IMR-90 (cell line): ENCODE measurements around the gene SIRPB1. TPM values are rescaled to one million over a fixed set of nuclear protein-coding genes. Genes with fewer than 3 reads are reported as not detected.
A peak's percentile ranks its signal among the peaks of the same experiment; 100 is the strongest.

ENCODE experiments used
- ATAC-seq: fragments of 200-7000 bp; cut with Tn5 transposase; 2 replicates; pipeline ENCODE4 v1.9.1; 2020; ENCODE audit warnings: low read depth, mild to moderate bottlenecking, moderate library complexity
- BruUV-seq: library from RNA; stranded (reverse); fragments of 400-500 nt; replicated peaks from 2 replicates; lab custom pipeline; 2021; lab: Mats Ljungman, UMichigan
- CTCF ChIA-PET: fragments of 300-600 bp; formaldehyde crosslinking; extraction: SDS; loops from one replicate; lab custom pipeline; 2021; ENCODE audit warnings: antibody characterized with exemption; lab: Yijun Ruan, JAX
- POLR2A ChIA-PET: fragments of 300-600 bp; sonication (Branson Sonifier 250); formaldehyde crosslinking; loops from one replicate; lab custom pipeline; 2022; ENCODE audit warnings: antibody characterized with exemption; ENCODE audit not compliant: unreplicated experiment; lab: Charles Lee
- DNase-seq: peaks from one replicate; pipeline ENCODE4 v3.0.0; 2013
- H2AFZ ChIP-seq: replicated peaks from 2 replicates; pipeline ENCODE3; 2013; ENCODE audit warnings: low read length, mild to moderate bottlenecking; ENCODE audit not compliant: poor library complexity
- H2AK5ac ChIP-seq: 2 replicates; pipeline ENCODE4 v1.6.1; 2013; ENCODE audit warnings: low read depth, low read length, inconsistent platforms
- H2AK9ac ChIP-seq: replicated peaks from 2 replicates; pipeline ENCODE3; 2013; ENCODE audit warnings: mild to moderate bottlenecking, low read depth, low read length, moderate library complexity; ENCODE audit not compliant: poor library complexity
- H2BK120ac ChIP-seq: 2 replicates; pipeline ENCODE4 v1.6.1; 2013; ENCODE audit warnings: low read depth, low read length, inconsistent platforms
- H2BK15ac ChIP-seq: 3 replicates; pipeline ENCODE4 v1.6.1; 2013; ENCODE audit warnings: low read depth, low read length, inconsistent platforms
- H2BK20ac ChIP-seq: 2 replicates; pipeline ENCODE4 v1.6.1; 2013; ENCODE audit warnings: low read depth, mild to moderate bottlenecking, inconsistent platforms, low read length, moderate library complexity
- H2BK5ac ChIP-seq: 2 replicates; pipeline ENCODE4 v1.6.1; 2013; ENCODE audit warnings: mild to moderate bottlenecking, low read depth, low read length, inconsistent platforms; ENCODE audit not compliant: poor library complexity, severe bottlenecking
- H3K14ac ChIP-seq: replicated peaks from 2 replicates; pipeline ENCODE4 v1.6.1; 2013; ENCODE audit warnings: low read depth, low read length, inconsistent platforms
- H3K18ac ChIP-seq: 2 replicates; pipeline ENCODE4 v1.6.1; 2013; ENCODE audit warnings: low read depth, low read length, control low read depth
- H3K23ac ChIP-seq: 2 replicates; pipeline ENCODE4 v1.6.1; 2013; ENCODE audit warnings: low read depth, low read length, inconsistent platforms
- H3K27ac ChIP-seq: 2 replicates; pipeline ENCODE4 v1.5.1; 2013; ENCODE audit warnings: mild to moderate bottlenecking, control low read depth, low read length; ENCODE audit not compliant: insufficient read depth
- H3K27me3 ChIP-seq: 2 replicates; pipeline ENCODE4 v1.6.1; 2013; ENCODE audit warnings: low read length; ENCODE audit not compliant: control insufficient read depth, insufficient read depth
- H3K36me3 ChIP-seq: 2 replicates; pipeline ENCODE4 v1.6.1; 2013; ENCODE audit warnings: low read length, mixed read lengths; ENCODE audit not compliant: control insufficient read depth, insufficient read depth
- H3K4ac ChIP-seq: 2 replicates; pipeline ENCODE4 v1.6.1; 2013; ENCODE audit warnings: low read depth, low read length, inconsistent platforms
- H3K4me1 ChIP-seq: 2 replicates; pipeline ENCODE4 v1.6.1; 2013; ENCODE audit warnings: low read length, mixed read lengths; ENCODE audit not compliant: control insufficient read depth, insufficient read depth
- H3K4me2 ChIP-seq: 2 replicates; pipeline ENCODE4 v1.6.1; 2013; ENCODE audit warnings: low read depth, mild to moderate bottlenecking, control low read depth, low read length, moderate library complexity
- H3K4me3 ChIP-seq: 2 replicates; pipeline ENCODE4 v1.5.1; 2013; ENCODE audit warnings: low read depth, mild to moderate bottlenecking, control low read depth, low read length, moderate library complexity; ENCODE audit not compliant: insufficient read depth
- H3K56ac ChIP-seq: 2 replicates; pipeline ENCODE4 v1.6.1; 2013; ENCODE audit warnings: low read length, inconsistent platforms; ENCODE audit not compliant: insufficient read depth; ENCODE audit errors: extremely low read depth
- H3K79me1 ChIP-seq, 2 experiments: 2 replicates each; pipeline ENCODE4 v1.6.1; 2013; ENCODE audit warnings: low read length in 2 of 2, inconsistent platforms in 1 of 2, low read depth in 1 of 2
- H3K9ac ChIP-seq: 2 replicates; pipeline ENCODE4 v1.6.1; 2013; ENCODE audit warnings: low read depth, low read length, control low read depth
- H3K9me1 ChIP-seq: 2 replicates; pipeline ENCODE4 v1.6.1; 2013; ENCODE audit warnings: low read length, inconsistent platforms; ENCODE audit not compliant: insufficient read depth
- H3K9me3 ChIP-seq: 2 replicates; pipeline ENCODE4 v1.6.1; 2013; ENCODE audit warnings: low read length; ENCODE audit not compliant: control insufficient read depth, insufficient read depth
- H4K20me1 ChIP-seq: 2 replicates; pipeline ENCODE4 v1.6.1; 2013; ENCODE audit warnings: low read length, inconsistent platforms; ENCODE audit not compliant: insufficient read depth
- H4K5ac ChIP-seq: 2 replicates; pipeline ENCODE4 v1.6.1; 2013; ENCODE audit warnings: mild to moderate bottlenecking, low read depth, low read length, control low read depth
- H4K8ac ChIP-seq, 2 experiments: 2 replicates each; pipeline ENCODE4 v1.6.1; 2013; ENCODE audit warnings: low read depth in 2 of 2, low read length in 2 of 2, control low read depth in 1 of 2, inconsistent platforms in 1 of 2
- H4K91ac ChIP-seq: 2 replicates; pipeline ENCODE4 v1.6.1; 2013; ENCODE audit warnings: low read depth, low read length, inconsistent platforms; ENCODE audit not compliant: insufficient read depth
- BHLHE40 ChIP-seq: fragments of 150-350 bp; IDR thresholded peaks from 2 replicates; pipeline ENCODE4 v1.6.1; 2016; ENCODE audit warnings: mild to moderate bottlenecking, low read depth, low read length
- CEBPB ChIP-seq: IDR thresholded peaks from 2 replicates; pipeline ENCODE4 v1.6.1; 2012; ENCODE audit warnings: low read depth, low read length, improper control_type of control experiment
- CHD1 ChIP-seq: IDR thresholded peaks from 2 replicates; pipeline ENCODE4 v1.6.1; 2012; ENCODE audit warnings: low read depth, low read length, improper control_type of control experiment
- FOS ChIP-seq: fragments of 150-350 bp; IDR thresholded peaks from 2 replicates; pipeline ENCODE4 v1.6.1; 2016; ENCODE audit warnings: low read depth, low read length
- MAFK ChIP-seq: IDR thresholded peaks from 2 replicates; pipeline ENCODE4 v1.6.1; 2012; ENCODE audit warnings: low read depth, low read length, improper control_type of control experiment
- MAZ ChIP-seq: IDR thresholded peaks from 2 replicates; pipeline ENCODE4 v1.6.1; 2012; ENCODE audit warnings: low read depth, mild to moderate bottlenecking, low read length, improper control_type of control experiment, moderate library complexity, borderline replicate concordance
- MXI1 ChIP-seq: IDR thresholded peaks from 2 replicates; pipeline ENCODE4 v1.6.1; 2012; ENCODE audit warnings: low read depth, mild to moderate bottlenecking, low read length, moderate library complexity, borderline replicate concordance
- NFE2L2 ChIP-seq: fragments of 150-350 bp; IDR thresholded peaks from 2 replicates; pipeline ENCODE4 v1.6.1; 2016; ENCODE audit warnings: low read depth, mild to moderate bottlenecking, low read length
- POLR2A ChIP-seq: IDR thresholded peaks from 2 replicates; pipeline ENCODE4 v1.6.1; 2012; ENCODE audit warnings: mild to moderate bottlenecking, low read depth, low read length
- RAD21 ChIP-seq: IDR thresholded peaks from 2 replicates; pipeline ENCODE4 v1.6.1; 2012; ENCODE audit warnings: low read length, improper control_type of control experiment
- RCOR1 ChIP-seq: IDR thresholded peaks from 2 replicates; pipeline ENCODE4 v1.6.1; 2012; ENCODE audit warnings: mild to moderate bottlenecking, low read length, improper control_type of control experiment; ENCODE audit not compliant: insufficient replicate concordance
- RFX5 ChIP-seq: IDR thresholded peaks from 2 replicates; pipeline ENCODE4 v1.8.0; 2012; ENCODE audit warnings: low read depth, mild to moderate bottlenecking, low read length, moderate library complexity
- SMC3 ChIP-seq: fragments of 150-350 bp; IDR thresholded peaks from 2 replicates; pipeline ENCODE4 v1.6.1; 2016; ENCODE audit warnings: low read depth, mild to moderate bottlenecking, antibody characterized with exemption, low read length, moderate library complexity
- dilution Hi-C: fragments of 300-500 bp; cut with HindIII; formaldehyde crosslinking; loops from one replicate; pipeline ENCODE4 v1.14.3; 2018; ENCODE audit warnings: low sequenced_read_pairs; ENCODE audit not compliant: unreplicated experiment
- in situ Hi-C: fragments of 300-500 bp; cut with MboI; formaldehyde crosslinking; loops from 3 replicates; pipeline ENCODE4 v1.14.3; 2019; ENCODE audit warnings: low sequenced_read_pairs, inconsistent platforms, mixed read lengths
- intact Hi-C: fragments of 100-400 bp; cut with micrococcal nuclease; formaldehyde crosslinking; loops from 2 replicates; pipeline ENCODE4 v1.10.0; 2022
- polyA plus RNA-seq, 3 experiments: library from polyadenylated mRNA; depleted of rRNA; stranded (reverse); fragments of >200 nt; gene quantifications; 2 replicates each; pipeline ENCODE4 v1.2.3, GENCODE V29; 2012; ENCODE audit warnings: low replicate concordance in 1 of 3
- total RNA-seq: library from RNA; depleted of rRNA; stranded (reverse); fragments of >200 nt; gene quantifications from 2 replicates; pipeline ENCODE4 v1.2.3, GENCODE V29; 2012
- TF ChIP-seq, protein P1 (sequence below): conservative IDR thresholded peaks from 2 replicates; pipeline ENCODE4 v1.5.1; 2012; ENCODE audit warnings: mild to moderate bottlenecking, low read depth, low read length, improper control_type of control experiment
- TF ChIP-seq, protein P2 (sequence below): fragments of 150-350 bp; IDR thresholded peaks from 2 replicates; pipeline ENCODE4 v1.6.1; 2016; ENCODE audit warnings: low read depth, mild to moderate bottlenecking, low read length, moderate library complexity, borderline replicate concordance
- TF ChIP-seq, protein P3 (sequence below): fragments of 150-350 bp; IDR thresholded peaks from 2 replicates; pipeline ENCODE4 v1.6.1; 2017; ENCODE audit warnings: mild to moderate bottlenecking, antibody characterized with exemption, low read length, low read depth

The SIRPB1 gene
- total and polyA plus RNA-seq, 2 of the 4 experiments (the other 2 are of a cell fraction), result 0.90 to 1.6 TPM

DNA sequence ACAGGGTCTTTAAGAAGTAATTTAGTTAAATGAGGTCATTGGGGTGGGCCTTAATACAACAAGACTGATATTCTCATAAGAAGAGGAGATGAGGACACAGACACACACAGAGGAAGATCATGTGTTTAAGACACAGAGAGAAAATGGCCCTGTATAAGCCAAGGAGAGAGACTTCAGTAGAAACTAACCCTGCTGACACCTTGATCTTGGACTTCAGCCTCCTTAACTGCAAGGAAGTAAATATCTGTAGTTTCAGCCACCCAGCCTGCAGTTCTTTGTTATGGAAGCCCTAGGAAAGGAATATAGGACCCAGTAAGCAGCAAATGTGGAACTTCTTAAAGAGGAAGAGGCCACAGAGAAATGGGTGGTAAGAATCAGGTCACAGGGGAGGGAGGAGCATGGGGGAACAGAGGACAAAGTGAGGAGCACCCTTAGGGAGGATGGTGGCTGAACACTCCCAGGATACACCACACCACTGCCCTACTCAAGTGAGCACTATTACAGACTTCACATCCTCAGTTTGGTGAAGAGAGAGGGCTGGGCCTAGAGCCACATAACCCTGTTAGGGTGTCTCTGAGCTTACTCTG lies 762 bp downstream of the SIRPB1 start:
- Histone ChIP-seq H4K91ac (no peak overlapping the region), H3K4ac (no peak overlapping the region), H3K14ac (no peak overlapping the region), H4K8ac (no peak overlapping the region), H3K9me1 (no peaks in the 10 kb centered on the region), H3K79me1 (no peaks in the 10 kb centered on the region), H3K18ac (no peak overlapping the region), H2BK5ac (no peak overlapping the region), H3K27me3 (no peaks in the 10 kb centered on the region), H3K9ac (no peak overlapping the region), H4K5ac (no peak overlapping the region), H2AK5ac (no peak overlapping the region), H3K4me1 (no peaks in the 10 kb centered on the region), H3K56ac (no peak overlapping the region), H2AFZ (no peak overlapping the region), H3K27ac (no peak overlapping the region), H2BK20ac (no peak overlapping the region), H3K4me2 (no peak overlapping the region), H3K23ac (no peak overlapping the region), H3K9me3 (0 out of 2 replicates have a peak, but pooled peaks cover 1% of the 10 kb centered on the region), H2AK9ac (no peak overlapping the region), H2BK120ac (no peak overlapping the region), H2BK15ac (no peak overlapping the region), H4K20me1 (no peaks in the 10 kb centered on the region), H3K36me3 (no peaks in the 10 kb centered on the region), H3K4me3 (no peak overlapping the region)
- BruUV-seq, result no TSS peak
- TF ChIP-seq POLR2A, result no peak
- no peak for TF ChIP-seq FOS
- TF ChIP-seq MAFK, result no peak
- TF ChIP-seq, protein P1, sequence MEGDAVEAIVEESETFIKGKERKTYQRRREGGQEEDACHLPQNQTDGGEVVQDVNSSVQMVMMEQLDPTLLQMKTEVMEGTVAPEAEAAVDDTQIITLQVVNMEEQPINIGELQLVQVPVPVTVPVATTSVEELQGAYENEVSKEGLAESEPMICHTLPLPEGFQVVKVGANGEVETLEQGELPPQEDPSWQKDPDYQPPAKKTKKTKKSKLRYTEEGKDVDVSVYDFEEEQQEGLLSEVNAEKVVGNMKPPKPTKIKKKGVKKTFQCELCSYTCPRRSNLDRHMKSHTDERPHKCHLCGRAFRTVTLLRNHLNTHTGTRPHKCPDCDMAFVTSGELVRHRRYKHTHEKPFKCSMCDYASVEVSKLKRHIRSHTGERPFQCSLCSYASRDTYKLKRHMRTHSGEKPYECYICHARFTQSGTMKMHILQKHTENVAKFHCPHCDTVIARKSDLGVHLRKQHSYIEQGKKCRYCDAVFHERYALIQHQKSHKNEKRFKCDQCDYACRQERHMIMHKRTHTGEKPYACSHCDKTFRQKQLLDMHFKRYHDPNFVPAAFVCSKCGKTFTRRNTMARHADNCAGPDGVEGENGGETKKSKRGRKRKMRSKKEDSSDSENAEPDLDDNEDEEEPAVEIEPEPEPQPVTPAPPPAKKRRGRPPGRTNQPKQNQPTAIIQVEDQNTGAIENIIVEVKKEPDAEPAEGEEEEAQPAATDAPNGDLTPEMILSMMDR, result no peak
- no peak for TF ChIP-seq MAZ
- no peak for TF ChIP-seq MXI1
- no peak for TF ChIP-seq CHD1
- TF ChIP-seq SMC3, result no peak
- no peak for TF ChIP-seq BHLHE40
- no peak for TF ChIP-seq CEBPB
- TF ChIP-seq RFX5, result no peak
- TF ChIP-seq RCOR1, result no peak
- TF ChIP-seq, protein P2, sequence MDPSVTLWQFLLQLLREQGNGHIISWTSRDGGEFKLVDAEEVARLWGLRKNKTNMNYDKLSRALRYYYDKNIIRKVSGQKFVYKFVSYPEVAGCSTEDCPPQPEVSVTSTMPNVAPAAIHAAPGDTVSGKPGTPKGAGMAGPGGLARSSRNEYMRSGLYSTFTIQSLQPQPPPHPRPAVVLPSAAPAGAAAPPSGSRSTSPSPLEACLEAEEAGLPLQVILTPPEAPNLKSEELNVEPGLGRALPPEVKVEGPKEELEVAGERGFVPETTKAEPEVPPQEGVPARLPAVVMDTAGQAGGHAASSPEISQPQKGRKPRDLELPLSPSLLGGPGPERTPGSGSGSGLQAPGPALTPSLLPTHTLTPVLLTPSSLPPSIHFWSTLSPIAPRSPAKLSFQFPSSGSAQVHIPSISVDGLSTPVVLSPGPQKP, result no peak
- TF ChIP-seq, protein P3, sequence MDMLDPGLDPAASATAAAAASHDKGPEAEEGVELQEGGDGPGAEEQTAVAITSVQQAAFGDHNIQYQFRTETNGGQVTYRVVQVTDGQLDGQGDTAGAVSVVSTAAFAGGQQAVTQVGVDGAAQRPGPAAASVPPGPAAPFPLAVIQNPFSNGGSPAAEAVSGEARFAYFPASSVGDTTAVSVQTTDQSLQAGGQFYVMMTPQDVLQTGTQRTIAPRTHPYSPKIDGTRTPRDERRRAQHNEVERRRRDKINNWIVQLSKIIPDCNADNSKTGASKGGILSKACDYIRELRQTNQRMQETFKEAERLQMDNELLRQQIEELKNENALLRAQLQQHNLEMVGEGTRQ, result no peak
- no peak for TF ChIP-seq NFE2L2
- no peak for TF ChIP-seq RAD21
- in situ Hi-C loops (no loop called here), intact Hi-C loops (no loop called here), dilution Hi-C loops (no loop called here)
- ChIA-PET CTCF (no interaction called here), POLR2A (no interaction called here)
- peak; percentile 0 for DNase-seq
- ATAC-seq, result no peak
